Glomerular visceral epithelial cell (primary cell): ENCODE results near the gene GPS1.

Experiments used
- DNase-seq: peaks from one replicate; pipeline ENCODE4 v3.0.0-alpha.2; 2016; ENCODE audit errors: extremely low spot score

The GPS1 gene

DNA sequence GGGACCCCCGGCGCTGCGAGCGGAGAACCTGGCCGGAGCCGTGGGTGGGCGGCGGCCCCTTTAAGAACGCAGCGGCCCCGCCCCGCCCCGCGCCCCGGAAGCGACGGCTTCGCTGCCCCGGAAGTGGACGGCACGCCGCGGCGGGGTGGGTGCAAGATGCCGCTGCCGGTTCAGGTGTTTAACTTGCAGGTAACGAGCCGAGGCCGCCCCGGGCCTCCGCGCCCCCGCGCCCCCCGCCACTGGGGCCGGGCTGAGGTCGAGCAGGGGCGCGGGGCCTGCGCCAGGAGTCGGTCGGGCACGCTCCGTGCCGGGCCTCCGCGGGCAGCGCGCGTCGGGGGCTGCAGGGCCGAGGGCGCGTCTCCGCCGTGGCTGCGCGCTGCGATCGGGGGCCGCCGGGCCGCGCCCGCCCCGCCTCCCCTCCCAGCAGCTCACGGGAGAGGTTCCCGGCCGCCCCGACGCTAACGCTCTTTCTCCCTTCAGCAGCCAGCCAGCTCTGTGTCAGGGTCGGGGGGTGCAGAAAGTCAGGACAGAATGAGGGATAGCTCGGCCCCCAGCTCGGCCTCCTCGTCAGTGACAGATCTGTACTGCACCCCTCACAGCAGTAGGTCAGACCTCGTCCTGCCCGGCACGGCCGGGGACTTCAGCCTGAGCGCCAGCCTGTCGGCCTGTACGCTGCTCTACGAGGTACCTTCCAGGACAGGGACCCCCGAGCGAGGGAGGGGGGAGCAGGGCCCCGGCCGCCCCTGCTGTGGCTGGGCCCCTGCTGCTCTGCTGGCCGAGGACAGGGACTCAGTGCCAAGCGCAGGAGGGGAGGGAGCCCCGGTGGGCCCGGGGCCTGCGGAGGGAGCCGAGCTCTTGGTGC lies at the start of gene GPS1, which contains the start of gene RFNG:
Gene GPS1 (plus strand): TSS at position 123 of the 862 bp plus-strand sequence. CDS start 34 bp downstream, at position 157.
Gene RFNG (minus strand): TSS at position 36 of the 862 bp plus-strand sequence. CDS start 45 bp downstream, outside the sequence.
- DNase-seq, result peak; percentile 66

- DNase-seq, result peak; percentile 98
These were observed 48.0 kb upstream of the GPS1 start for GRCh38 chr17:82003411-82004381.

DNA sequence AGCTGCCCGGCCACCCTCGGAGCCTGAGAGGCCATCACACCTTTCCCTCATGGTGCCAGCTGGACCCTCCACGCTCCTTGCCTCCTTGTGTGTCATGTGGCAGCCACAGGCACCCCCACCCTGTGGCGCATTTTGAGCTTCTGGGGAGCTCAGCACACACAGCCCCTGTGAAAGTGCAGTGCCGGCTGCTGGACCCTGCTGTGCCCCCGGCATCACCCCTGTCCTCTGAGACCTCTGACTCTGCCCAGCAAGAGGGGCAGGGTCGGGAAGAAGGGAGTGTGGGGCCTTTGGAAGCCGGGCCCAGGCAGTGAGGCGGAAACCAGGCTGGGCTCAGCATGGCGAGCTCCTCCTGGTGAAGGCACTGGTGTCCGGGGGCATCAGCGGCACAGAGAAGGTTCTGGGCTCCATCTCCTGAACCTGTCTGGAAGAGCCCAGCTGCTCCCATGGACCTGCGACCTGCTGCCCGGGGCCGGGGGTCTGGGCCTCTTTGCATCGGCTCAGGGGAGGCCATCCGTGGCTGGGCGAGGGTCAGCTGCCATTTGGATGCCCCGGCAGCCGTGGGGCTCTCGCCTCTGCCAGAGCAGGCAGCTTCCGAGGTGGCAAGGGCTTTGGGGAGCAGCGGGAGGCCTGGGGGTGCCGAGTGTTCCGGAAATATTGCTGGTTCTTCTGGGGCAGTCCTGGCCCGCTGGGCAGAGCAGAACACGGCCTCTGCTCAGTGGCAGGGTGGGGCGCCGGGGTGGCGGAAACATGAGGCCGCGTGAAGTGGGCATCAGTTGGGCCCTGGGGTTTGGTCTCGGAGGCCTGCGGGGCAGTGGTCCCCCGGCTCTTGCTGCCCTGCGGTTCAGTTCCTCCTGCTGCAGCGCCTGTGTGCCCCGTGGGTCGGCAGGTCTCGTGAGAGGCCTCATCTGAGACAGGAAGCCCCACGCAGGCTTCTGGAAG lies 46.9 kb upstream of the GPS1 start:
- no peak for DNase-seq

GRCh38 chr17:82005701-82006348 lies 45.9 kb upstream of the GPS1 start:
- DNase-seq, result no peak

GRCh38 chr17:82006468-82007227 lies 45.0 kb upstream of the GPS1 start:
- peak; percentile 75 for DNase-seq

- no peak for DNase-seq
These were observed 44.5 kb upstream of the GPS1 start for GRCh38 chr17:82007228-82007494.

GRCh38 chr17:82007495-82008257 lies 44.0 kb upstream of the GPS1 start:
- DNase-seq, result peak; percentile 81

DNA sequence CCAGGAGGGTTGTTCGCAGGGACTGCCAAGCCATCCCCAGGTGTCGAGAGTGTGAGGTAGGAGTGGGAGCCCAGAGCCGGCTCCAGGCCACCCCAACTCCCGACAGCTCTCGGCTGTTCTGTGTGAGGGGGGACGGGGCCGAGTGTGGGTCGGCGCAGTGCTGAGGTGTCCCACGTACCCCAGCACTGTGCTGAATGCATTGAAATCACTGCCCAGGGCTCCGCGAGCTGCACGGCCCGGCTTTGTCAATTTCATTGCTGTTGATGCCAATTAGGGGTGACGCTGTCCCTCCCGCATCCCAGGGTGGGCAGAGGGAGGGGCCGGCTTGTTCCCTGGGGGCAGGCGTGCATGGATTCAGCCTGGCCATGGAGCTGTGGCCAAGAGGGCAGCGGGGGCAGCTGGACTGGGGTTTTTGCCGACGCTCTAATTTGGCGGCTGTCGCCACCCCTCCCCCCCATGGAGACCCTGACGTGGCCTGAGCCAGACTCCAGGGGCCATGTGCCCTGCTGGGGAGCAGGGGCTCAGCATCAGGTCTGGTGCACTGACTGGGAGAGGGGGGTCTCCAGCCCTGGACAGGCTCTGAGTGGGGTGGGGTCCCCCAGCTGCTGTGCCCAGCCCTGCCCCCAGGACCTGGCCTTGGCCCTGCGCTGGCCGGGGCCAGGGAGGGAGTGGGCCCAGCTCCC lies 43.3 kb upstream of the GPS1 start:
- no peak for DNase-seq

DNA sequence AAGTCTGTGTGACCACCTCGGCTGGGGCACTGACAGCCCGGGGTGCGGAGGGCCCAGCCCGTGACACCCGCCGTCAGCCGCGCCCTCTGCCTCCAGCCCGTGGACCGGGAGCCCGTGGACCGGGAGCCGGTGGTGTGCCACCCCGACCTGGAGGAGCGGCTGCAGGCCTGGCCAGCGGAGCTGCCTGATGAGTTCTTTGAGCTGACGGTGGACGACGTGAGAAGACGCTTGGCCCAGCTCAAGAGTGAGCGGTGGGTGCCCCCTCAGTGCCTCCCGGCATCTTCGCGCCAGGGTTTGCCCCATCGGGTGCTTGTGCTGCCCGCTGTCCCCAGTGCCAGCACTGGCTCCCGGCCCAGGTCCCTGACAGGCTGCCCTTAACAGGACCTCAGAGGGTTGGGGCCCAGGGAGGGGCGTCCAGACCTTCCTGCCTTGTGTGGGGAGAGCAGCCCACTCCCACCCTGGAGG lies 42.7 kb upstream of the GPS1 start:
- no peak for DNase-seq

DNA sequence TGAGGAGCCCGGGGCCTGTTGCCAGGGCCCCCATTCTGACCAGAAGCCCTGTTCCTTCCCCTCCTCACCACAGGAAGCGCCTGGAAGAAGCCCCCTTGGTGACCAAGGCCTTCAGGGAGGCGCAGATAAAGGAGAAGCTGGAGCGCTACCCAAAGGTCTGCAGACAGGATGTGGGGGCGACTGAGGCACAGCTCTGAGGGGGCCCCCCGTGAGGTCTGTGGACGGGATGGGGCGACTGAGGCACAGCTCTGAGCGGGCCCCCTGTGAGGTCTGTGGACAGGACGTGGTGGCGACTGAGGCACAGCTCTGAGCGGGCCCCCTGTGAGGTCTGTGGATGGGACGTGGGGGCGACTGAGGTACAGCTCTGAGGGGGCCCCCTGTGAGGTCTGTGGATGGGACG lies 42.3 kb upstream of the GPS1 start:
- no peak for DNase-seq

GRCh38 chr17:82010575-82011525 lies 40.8 kb upstream of the GPS1 start:
- no peak for DNase-seq

DNA sequence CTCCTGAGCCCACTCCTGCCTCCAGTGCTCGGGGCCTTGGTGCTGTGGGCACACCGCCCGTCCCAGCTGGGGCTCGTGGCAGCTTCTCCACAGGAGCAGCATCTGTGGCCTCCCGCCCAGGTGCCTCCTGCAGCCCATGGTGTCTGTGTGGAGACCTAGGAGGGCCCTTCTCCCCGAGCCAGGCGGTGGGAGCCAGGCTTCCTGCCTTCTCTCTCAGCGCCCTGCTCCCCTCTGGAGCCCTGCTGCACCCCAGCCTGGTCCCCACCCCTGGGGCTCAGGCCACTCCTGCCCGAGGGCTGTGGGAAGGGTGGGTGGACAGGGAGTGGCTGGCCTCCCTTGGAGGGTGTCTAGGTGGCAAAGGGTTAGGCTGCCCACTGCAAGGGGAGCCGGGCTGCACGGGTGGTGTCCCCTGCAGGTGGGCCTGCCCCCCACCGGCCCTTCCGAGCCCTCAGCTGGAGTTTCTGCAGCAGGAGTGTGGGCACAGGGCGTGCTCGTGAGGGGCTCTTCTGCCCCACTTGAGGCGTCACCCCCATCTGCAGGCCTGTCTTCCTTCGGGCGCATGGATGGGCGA lies 40.0 kb upstream of the GPS1 start:
- no peak for DNase-seq

DNA sequence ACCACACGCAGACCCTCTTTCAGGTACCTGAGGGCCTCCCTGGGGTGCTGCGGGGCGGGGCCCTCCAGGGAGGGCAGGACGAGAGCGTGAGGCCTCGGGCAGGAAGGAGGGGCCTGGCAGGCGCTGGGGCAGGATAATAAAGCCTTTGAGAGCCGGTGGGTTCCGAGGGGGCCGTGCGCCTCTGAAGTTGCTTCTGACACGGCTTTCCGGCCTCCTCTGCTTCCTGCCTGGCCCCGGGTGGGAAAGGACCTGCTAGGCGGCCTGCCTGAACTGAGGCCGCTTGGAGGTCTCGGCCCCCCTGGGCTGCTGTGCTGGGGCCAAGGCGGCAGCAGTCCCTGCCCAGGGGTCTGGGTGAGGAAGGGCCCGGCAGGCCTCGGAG lies 39.4 kb upstream of the GPS1 start:
- no peak for DNase-seq

DNA sequence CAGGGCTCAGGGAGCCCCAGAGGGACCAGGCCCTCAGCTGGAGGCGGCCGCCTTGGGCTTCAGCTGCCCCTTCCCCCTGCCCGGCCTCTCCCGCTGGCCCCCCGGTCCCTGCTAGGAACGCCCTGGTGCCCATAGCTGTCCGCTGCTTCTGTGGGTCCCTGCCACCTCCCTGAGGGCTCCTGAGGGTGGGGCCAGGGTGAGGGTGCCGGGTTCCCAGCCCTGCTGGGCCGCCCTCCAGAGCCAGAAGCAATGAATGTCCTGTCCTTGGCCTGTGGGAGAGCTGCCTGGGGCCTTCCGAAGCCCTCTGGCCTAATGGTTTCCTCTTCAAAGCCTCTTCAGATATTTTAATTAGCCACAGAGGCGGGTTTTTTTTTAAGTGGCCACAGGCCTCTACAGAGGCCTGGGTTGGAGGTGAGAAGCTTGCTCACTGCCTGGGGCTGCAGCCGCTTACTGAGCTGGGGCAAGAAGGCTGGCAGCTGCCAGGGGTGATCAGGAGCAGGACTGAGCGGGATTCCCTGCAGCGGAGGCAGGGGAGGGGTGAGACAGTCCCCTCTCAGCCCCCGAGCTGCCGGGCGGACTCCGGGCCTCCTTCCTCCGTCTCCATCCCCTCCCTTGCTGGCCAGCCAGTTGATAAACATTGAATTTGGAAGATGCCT lies 38.9 kb upstream of the GPS1 start:
- no peak for DNase-seq

DNA sequence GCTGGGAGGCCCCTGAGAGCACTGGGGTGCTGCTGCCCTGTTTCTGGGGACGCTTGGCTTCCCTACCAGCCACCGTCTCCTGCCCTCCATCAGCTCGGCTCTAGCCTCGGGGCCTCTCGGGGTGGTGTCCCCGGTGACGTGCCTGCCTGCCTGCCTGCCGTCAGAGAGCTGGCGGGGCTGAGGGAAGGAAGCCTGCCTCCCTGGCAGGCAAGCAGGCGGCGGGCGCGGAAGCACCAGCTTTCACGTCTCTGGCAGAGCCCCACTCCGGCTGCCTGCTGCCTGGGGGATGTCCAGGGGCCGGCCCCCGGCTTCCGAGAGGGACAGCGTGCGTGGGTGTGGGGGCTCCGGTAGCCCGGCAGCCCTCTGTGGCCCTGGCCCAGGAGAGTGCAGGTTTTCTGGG lies 38.4 kb upstream of the GPS1 start:
- DNase-seq, result no peak

DNA sequence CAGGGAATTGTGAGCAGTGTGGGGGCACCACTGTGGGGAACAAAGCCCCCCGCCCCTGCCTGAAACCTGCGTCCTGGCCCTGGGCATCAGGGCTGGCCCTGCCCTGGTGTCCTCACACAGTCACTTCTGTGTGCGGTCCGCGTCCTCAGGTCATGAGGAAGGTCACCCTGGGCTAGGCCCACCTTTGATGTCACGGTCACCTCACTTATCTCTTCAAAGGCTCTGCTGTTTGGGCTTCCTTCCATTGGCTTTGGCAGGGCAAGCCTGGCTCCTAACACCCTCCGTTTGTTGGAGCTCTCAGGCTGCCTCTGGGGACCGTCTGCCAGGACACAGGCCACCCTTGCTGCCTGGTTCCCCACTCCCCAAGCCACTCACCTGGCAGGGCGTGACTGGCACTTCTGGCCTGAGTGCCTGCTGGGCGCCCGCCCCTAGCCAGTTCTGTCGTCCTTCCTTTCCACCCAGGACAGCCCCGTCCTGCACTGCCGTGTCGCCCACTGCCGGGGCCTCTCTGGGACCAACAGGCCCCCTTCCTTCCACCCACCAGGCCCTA lies 37.9 kb upstream of the GPS1 start:
- DNase-seq, result no peak

DNA sequence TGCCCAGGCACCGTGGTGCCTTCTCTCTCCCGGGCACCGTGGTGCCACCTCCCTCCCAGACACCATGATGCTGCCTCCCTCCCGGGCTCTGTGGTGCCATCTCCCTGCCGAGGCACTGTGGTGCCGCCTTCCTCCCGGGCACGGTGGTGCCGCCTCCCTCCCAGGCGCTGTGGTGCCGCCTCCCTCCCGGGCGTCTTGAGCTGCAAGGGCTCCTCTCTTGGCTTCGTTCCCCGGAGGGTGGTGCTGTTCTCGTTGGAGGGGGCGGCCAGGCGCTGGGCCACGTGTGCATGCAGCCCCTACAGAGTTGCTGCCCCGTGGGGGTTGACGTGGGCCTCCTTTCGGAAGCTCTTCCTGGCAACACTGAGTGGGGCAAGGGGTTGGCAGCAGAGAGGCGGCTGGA lies 37.3 kb upstream of the GPS1 start:
- DNase-seq, result no peak
